Left ventricle myocardium inferior (tissue), 1 donor: ENCODE data around the gene FRAS1. TPM values are rescaled to one million over a fixed set of nuclear protein-coding genes. Genes with fewer than 3 reads are reported as not detected.
"Not testable (repeated sequence)": the region's sequence is repeated elsewhere in the genome, so short reads cannot be mapped to it uniquely, and the experiment has no call there.

Experiments
- DNase-seq: peaks from one replicate; pipeline ENCODE4 v3.0.0-alpha.2; 2020
- H3K27ac ChIP-seq: fragments of 200-600 bp; replicated peaks from 2 replicates; pipeline ENCODE4 v1.8.0; 2021
- H3K27me3 ChIP-seq: fragments of 200-600 bp; 2 replicates; pipeline ENCODE4 v1.8.0; 2021; ENCODE audit warnings: low read depth
- H3K36me3 ChIP-seq: fragments of 200-600 bp; 2 replicates; pipeline ENCODE4 v1.8.0; 2021
- H3K4me1 ChIP-seq: fragments of 200-600 bp; 2 replicates; pipeline ENCODE4 v1.8.0; 2021
- H3K4me3 ChIP-seq: fragments of 200-600 bp; 2 replicates; pipeline ENCODE4 v1.8.0; 2021; ENCODE audit warnings: mild to moderate bottlenecking, moderate library complexity
- H3K9me3 ChIP-seq: fragments of 200-600 bp; replicated peaks from 2 replicates; pipeline ENCODE4 v1.8.0; 2021
- CTCF ChIP-seq: fragments of 200-600 bp; IDR thresholded peaks from 2 replicates; pipeline ENCODE4 v1.8.0; 2021; ENCODE audit warnings: antibody characterized with exemption, mild to moderate bottlenecking, borderline replicate concordance
- intact Hi-C: fragments of 100-400 bp; cut with micrococcal nuclease; formaldehyde crosslinking; loops from one replicate; pipeline ENCODE4 v1.11.0; 2022
- total RNA-seq: library from RNA; stranded (reverse); fragmentation: NEBNext Ultra II Directional; extraction: Animal tissue kit (Norgen Biotek cat#: 25700); gene quantifications from one replicate; pipeline ENCODE4 v1.2.1, GENCODE V29; 2021
- donor health status: DM: no; HTN: yes; CAD: no; lungs with severe emphysema.

FRAS1 gene
- total RNA-seq, 1 donor from 2014 or later, result 1.4 TPM

- no peaks in the 10 kb centered on the region for H3K36me3 ChIP-seq
- peaks cover 13% of the 10 kb centered on the region for H3K4me1 ChIP-seq
- intact Hi-C loops, result no loop called here
- TF ChIP-seq CTCF, result no peak
- H3K9me3 ChIP-seq, result no peaks in the 10 kb centered on the region
- H3K4me3 ChIP-seq, result no peak overlapping the region
- H3K27ac ChIP-seq, result peak overlapping the region; percentile 35
- H3K27me3 ChIP-seq, result no peaks in the 10 kb centered on the region
- no peak for DNase-seq
Measured at GRCh38 chr4:78544678-78545077, 487.6 kb downstream of the FRAS1 start.

GRCh38 chr4:78545275-78546246 is 488.4 kb downstream of the FRAS1 start:
- H3K27me3 ChIP-seq, result no peaks in the 10 kb centered on the region
- H3K27ac ChIP-seq, result peak overlapping the region; percentile 35
- intact Hi-C loops, result no loop called here
- H3K4me1 ChIP-seq, result peaks cover 13% of the 10 kb centered on the region
- TF ChIP-seq CTCF, result no peak
- peak; percentile 19 for DNase-seq
- H3K36me3 ChIP-seq, result no peaks in the 10 kb centered on the region
- no peaks in the 10 kb centered on the region for H3K9me3 ChIP-seq
- H3K4me3 ChIP-seq, result no peak overlapping the region

- intact Hi-C loops, DNase-seq, H3K9me3 ChIP-seq, H3K27me3 ChIP-seq, H3K4me3 ChIP-seq, H3K27ac ChIP-seq, H3K36me3 ChIP-seq: not testable (repeated sequence)
- peaks cover 26% of the 10 kb centered on the region for H3K4me1 ChIP-seq
Measured at GRCh38 chr4:78547899-78548298, 490.8 kb downstream of the FRAS1 start.

GRCh38 chr4:78548889-78549288 is 491.8 kb downstream of the FRAS1 start:
- H3K4me3 ChIP-seq, H3K27me3 ChIP-seq, intact Hi-C loops, DNase-seq, H3K36me3 ChIP-seq, H3K9me3 ChIP-seq, H3K27ac ChIP-seq: not testable (repeated sequence)
- peaks cover 26% of the 10 kb centered on the region for H3K4me1 ChIP-seq

GRCh38 chr4:78551420-78552351 is 494.6 kb downstream of the FRAS1 start, which contains the start of gene ANXA3:
TSS of gene ANXA3 (plus strand) at chr4:78551770. CDS start at chr4:78554474, 2,704 bp downstream.
- H3K36me3 ChIP-seq, result peaks cover 5% of the 10 kb centered on the region
- no peaks in the 10 kb centered on the region for H3K9me3 ChIP-seq
- no peak for TF ChIP-seq CTCF
- intact Hi-C loops, result no loop called here
- H3K27ac ChIP-seq, result peak within 1 kb of the TSS; percentile 92
- H3K4me1 ChIP-seq, result peaks cover 29% of the 10 kb centered on the region
- peak; percentile 66 for DNase-seq
- no peaks in the 10 kb centered on the region for H3K27me3 ChIP-seq
- peak within 1 kb of the TSS; percentile 71 for H3K4me3 ChIP-seq

- Histone ChIP-seq H3K27me3 (no peaks in the 10 kb centered on the region), H3K9me3 (no peaks in the 10 kb centered on the region), H3K4me3 (peak overlapping the region; percentile 71), H3K4me1 (peaks cover 33% of the 10 kb centered on the region), H3K36me3 (peaks cover 5% of the 10 kb centered on the region), H3K27ac (peak overlapping the region; percentile 92)
- no peak for TF ChIP-seq CTCF
- DNase-seq, result no peak
- intact Hi-C loops, result no loop called here
Measured at GRCh38 chr4:78552389-78553042, 495.4 kb downstream of the FRAS1 start.
